Activated CD8-positive, alpha-beta T cell treated with anti-CD3 and anti-CD28 coated beads, Interleukin-2, amount 10 ng/mL, durations not matched to agents 7 days and 5 days (primary cell): ENCODE results near the gene POTEC. TPM values are rescaled to one million over a fixed set of nuclear protein-coding genes. Genes with fewer than 3 reads are reported as not detected.
"Not testable (repeated sequence)": the region's sequence is repeated elsewhere in the genome, so short reads cannot be mapped to it uniquely, and the experiment has no call there.

Experiments
- ATAC-seq: fragments of 150-1000 bp; cut with Tn5 transposase; one replicate; pipeline ENCODE4 v1.10.0; 2021; ENCODE audit warnings: moderate library complexity
- CTCF ChIA-PET: fragments of 350-600 bp; sonication (Branson Sonifier 250); formaldehyde crosslinking; loops from one replicate; lab custom pipeline; 2021; ENCODE audit warnings: antibody characterized with exemption; lab: Charles Lee
- POLR2A ChIA-PET: fragments of 350-600 bp; sonication (Branson Sonifier 250); formaldehyde crosslinking; loops from one replicate; lab custom pipeline; 2021; ENCODE audit warnings: antibody characterized with exemption; lab: Charles Lee
- DNase-seq: peaks from one replicate; pipeline ENCODE4 v3.0.0-alpha.2; 2020
- H3K27ac Mint-ChIP-seq: one replicate; pipeline ENCODE4 v1.8.0; 2021; ENCODE audit warnings: mild to moderate bottlenecking, mixed read lengths
- H3K27me3 Mint-ChIP-seq: one replicate; pipeline ENCODE4 v1.8.0; 2021; ENCODE audit warnings: low read depth, mixed read lengths
- H3K36me3 Mint-ChIP-seq: one replicate; pipeline ENCODE4 v1.8.0; 2021; ENCODE audit warnings: low read depth, mixed read lengths
- H3K4me1 Mint-ChIP-seq: one replicate; pipeline ENCODE4 v1.8.0; 2021; ENCODE audit warnings: low read depth, mixed read lengths
- H3K4me3 Mint-ChIP-seq: one replicate; pipeline ENCODE4 v1.8.0; 2021; ENCODE audit warnings: mild to moderate bottlenecking, mixed read lengths
- H3K9me3 Mint-ChIP-seq: one replicate; pipeline ENCODE4 v1.8.0; 2022; ENCODE audit warnings: mixed read lengths; ENCODE audit not compliant: insufficient read depth
- total RNA-seq, 2 experiments: library from RNA; stranded (reverse); gene quantifications; one replicate each; pipeline ENCODE4 v1.2.3, GENCODE V29; 2021

Gene POTEC
- total RNA-seq, 2 experiments from 2014 or later = not detected

- H3K4me1 Mint-ChIP-seq, ATAC-seq, H3K9me3 Mint-ChIP-seq, H3K27me3 Mint-ChIP-seq, DNase-seq, H3K4me3 Mint-ChIP-seq, CTCF ChIA-PET, H3K36me3 Mint-ChIP-seq, H3K27ac Mint-ChIP-seq, POLR2A ChIA-PET: not testable (repeated sequence)
Measured at GRCh38 chr18:14474752-14475151, 68.6 kb downstream of the POTEC start.

- POLR2A ChIA-PET, H3K9me3 Mint-ChIP-seq, H3K27ac Mint-ChIP-seq, H3K4me1 Mint-ChIP-seq, H3K27me3 Mint-ChIP-seq, ATAC-seq, DNase-seq, H3K36me3 Mint-ChIP-seq, CTCF ChIA-PET, H3K4me3 Mint-ChIP-seq: not testable (repeated sequence)
Measured at GRCh38 chr18:14474007-14474720, 69.2 kb downstream of the POTEC start.

- CTCF ChIA-PET, H3K27ac Mint-ChIP-seq, H3K4me3 Mint-ChIP-seq, H3K27me3 Mint-ChIP-seq, H3K9me3 Mint-ChIP-seq, POLR2A ChIA-PET, H3K36me3 Mint-ChIP-seq, H3K4me1 Mint-ChIP-seq, DNase-seq, ATAC-seq: not testable (repeated sequence)
Measured at GRCh38 chr18:14473250-14474006, 70.0 kb downstream of the POTEC start.

- POLR2A ChIA-PET, ATAC-seq, H3K9me3 Mint-ChIP-seq, H3K4me3 Mint-ChIP-seq, H3K27me3 Mint-ChIP-seq, H3K36me3 Mint-ChIP-seq, H3K27ac Mint-ChIP-seq, CTCF ChIA-PET, DNase-seq, H3K4me1 Mint-ChIP-seq: not testable (repeated sequence)
Measured at GRCh38 chr18:14471286-14471685, 72.1 kb downstream of the POTEC start.

- H3K27me3 Mint-ChIP-seq, ATAC-seq, H3K9me3 Mint-ChIP-seq, CTCF ChIA-PET, H3K4me3 Mint-ChIP-seq, DNase-seq, H3K36me3 Mint-ChIP-seq, H3K27ac Mint-ChIP-seq, POLR2A ChIA-PET, H3K4me1 Mint-ChIP-seq: not testable (repeated sequence)
Measured at GRCh38 chr18:14470446-14470845, 73.0 kb downstream of the POTEC start.

- H3K27me3 Mint-ChIP-seq, H3K9me3 Mint-ChIP-seq, POLR2A ChIA-PET, H3K4me1 Mint-ChIP-seq, H3K36me3 Mint-ChIP-seq, DNase-seq, CTCF ChIA-PET, ATAC-seq, H3K27ac Mint-ChIP-seq, H3K4me3 Mint-ChIP-seq: not testable (repeated sequence)
Measured at GRCh38 chr18:14470046-14470445, 73.4 kb downstream of the POTEC start.

GRCh38 chr18:14465989-14466388 is 77.4 kb downstream of the POTEC start:
- H3K4me3 Mint-ChIP-seq, DNase-seq, H3K4me1 Mint-ChIP-seq, H3K9me3 Mint-ChIP-seq, H3K36me3 Mint-ChIP-seq, H3K27me3 Mint-ChIP-seq, ATAC-seq, CTCF ChIA-PET, POLR2A ChIA-PET, H3K27ac Mint-ChIP-seq: not testable (repeated sequence)

Other genes with a start within 250 kb of the POTEC start
- not detected for gene ANKRD30B, start 204.6 kb upstream of the POTEC start, total RNA-seq